Panc1 (cell line): ENCODE measurements around the gene VAMP5. TPM values are rescaled to one million over a fixed set of nuclear protein-coding genes. Genes with fewer than 3 reads are reported as not detected.
"Not testable (repeated sequence)": the region's sequence is repeated elsewhere in the genome, so short reads cannot be mapped to it uniquely, and the experiment has no call there.

ENCODE experiments used
- ATAC-seq: fragments of 200-7000 bp; cut with Tn5 transposase; 2 replicates; pipeline ENCODE4 v1.9.1; 2020; ENCODE audit warnings: mild to moderate bottlenecking, moderate library complexity
- BruUV-seq: library from RNA; stranded (reverse); fragments of 400-500 nt; replicated peaks from 2 replicates; lab custom pipeline; 2021; lab: Mats Ljungman, UMichigan
- CTCF ChIA-PET: fragments of 300-600 bp; sonication (Branson Sonifier 250); formaldehyde crosslinking; loops from one replicate; lab custom pipeline; 2022; ENCODE audit warnings: antibody characterized with exemption; lab: Charles Lee
- POLR2A ChIA-PET: fragments of 300-600 bp; sonication (Branson Sonifier 250); formaldehyde crosslinking; loops from one replicate; lab custom pipeline; 2022; ENCODE audit warnings: antibody characterized with exemption; lab: Charles Lee
- DNase-seq: peaks from one replicate; pipeline ENCODE4 v3.0.0-alpha.2; 2010; ENCODE audit warnings: low read depth, low spot score
- H3K27ac ChIP-seq: 2 replicates; pipeline ENCODE4 v1.5.1; 2011; ENCODE audit warnings: mild to moderate bottlenecking, low read length, inconsistent platforms
- H3K27me3 ChIP-seq: fragments of 200-500 bp; sonication (Bioruptor generic); 2 replicates; pipeline ENCODE4 v1.6.0; 2014; ENCODE audit warnings: low read length, inconsistent platforms; ENCODE audit not compliant: control insufficient read depth, insufficient read depth
- H3K36me3 ChIP-seq: fragments of 200-500 bp; sonication (Bioruptor generic); 2 replicates; pipeline ENCODE4 v1.5.1; 2014; ENCODE audit warnings: inconsistent platforms, mild to moderate bottlenecking, low read length, moderate library complexity; ENCODE audit not compliant: control insufficient read depth, insufficient read depth
- H3K4me1 ChIP-seq: 2 replicates; pipeline ENCODE4 v1.5.1; 2011; ENCODE audit warnings: inconsistent platforms, mild to moderate bottlenecking, low read length, moderate library complexity; ENCODE audit not compliant: control insufficient read depth, insufficient read depth
- H3K4me3 ChIP-seq, 2 experiments: 2 replicates each; pipeline ENCODE4 v1.5.1; 2011 to 2012; ENCODE audit warnings: low read depth in 2 of 2, low read length in 2 of 2, mild to moderate bottlenecking in 2 of 2, inconsistent platforms in 1 of 2, moderate library complexity in 1 of 2
- H3K9me3 ChIP-seq: fragments of 200-500 bp; sonication (Bioruptor generic); 2 replicates; pipeline ENCODE4 v1.5.1; 2014; ENCODE audit warnings: low read depth, mild to moderate bottlenecking, inconsistent platforms, low read length, moderate library complexity; ENCODE audit not compliant: control insufficient read depth, insufficient read depth
- POLR2AphosphoS5 ChIP-seq: IDR thresholded peaks from 2 replicates; pipeline ENCODE4 v1.6.1; 2012; ENCODE audit warnings: mild to moderate bottlenecking, low read depth, low read length, moderate library complexity
- SIN3A ChIP-seq: IDR thresholded peaks from 2 replicates; pipeline ENCODE4 v1.6.1; 2012; ENCODE audit warnings: low read depth, mild to moderate bottlenecking, low read length, moderate library complexity, borderline replicate concordance; ENCODE audit not compliant: insufficient read depth
- TCF7L2 ChIP-seq: IDR thresholded peaks from 2 replicates; pipeline ENCODE4 v1.6.1; 2011; ENCODE audit warnings: mild to moderate bottlenecking, low read depth, low read length, inconsistent platforms
- in situ Hi-C: cut with HindIII; loops from 2 replicates; pipeline ENCODE4 v1.10.0; 2016; ENCODE audit warnings: low sequenced_read_pairs, low pct_unique_long_range_greater_than_20kb
- intact Hi-C: fragments of 100-400 bp; cut with micrococcal nuclease; formaldehyde crosslinking; loops from one replicate; pipeline ENCODE4 v1.10.0; 2022; ENCODE audit not compliant: unreplicated experiment
- total RNA-seq: library from RNA; stranded (reverse); gene quantifications from one replicate; pipeline ENCODE4 v1.2.1, GENCODE V29; 2021; ENCODE audit not compliant: unreplicated experiment
- TF ChIP-seq, protein P1 (sequence below): fragments of 450-650 bp; IDR thresholded peaks from 2 replicates; pipeline ENCODE4 v1.5.1; 2017; ENCODE audit warnings: mild to moderate bottlenecking
- TF ChIP-seq, protein P2 (sequence below), 2 experiments: IDR thresholded peaks; 2 replicates each; pipeline ENCODE4 v1.6.1; 2011 to 2012; ENCODE audit warnings: low read depth in 2 of 2, control low read depth in 1 of 2, low read length in 1 of 2, mild to moderate bottlenecking in 1 of 2, moderate library complexity in 1 of 2; ENCODE audit not compliant: insufficient read depth in 1 of 2

The VAMP5 gene
- total RNA-seq, 1 experiment from 2014 or later, result 21.3 TPM

DNA sequence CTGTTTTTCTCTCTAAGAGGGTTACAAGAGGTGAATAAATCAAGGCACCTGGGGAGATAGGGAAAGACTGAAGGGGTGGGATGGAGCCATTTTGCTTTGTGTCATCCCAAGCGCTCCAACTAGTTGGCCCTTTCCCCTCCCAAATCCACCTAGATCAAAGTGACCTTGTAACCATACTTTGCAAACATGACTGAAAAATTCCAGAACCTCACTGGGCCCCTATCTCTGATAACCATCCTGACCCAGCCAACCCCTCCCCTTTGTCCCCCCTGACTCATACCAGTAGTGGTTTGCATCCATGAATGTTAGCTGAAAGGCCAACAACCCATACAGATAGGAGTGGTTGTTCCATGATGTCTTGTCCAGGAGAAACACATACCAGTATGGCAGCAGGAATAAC, 26.1 kb upstream of the VAMP5 start:
- no peak for ATAC-seq
- ChIA-PET CTCF (no interaction called here), POLR2A (no interaction called here)
- Histone ChIP-seq H3K4me1 (peaks cover 6% of the 10 kb centered on the region; the same call in 1 of the 2 replicates), H3K27me3 (no peaks in the 10 kb centered on the region), H3K4me3 (no peak overlapping the region), H3K27ac (no peak overlapping the region), H3K36me3 (peaks cover 6% of the 10 kb centered on the region; the same call in 1 of the 2 replicates), H3K9me3 (no peaks in the 10 kb centered on the region)
- TF ChIP-seq, protein P1, sequence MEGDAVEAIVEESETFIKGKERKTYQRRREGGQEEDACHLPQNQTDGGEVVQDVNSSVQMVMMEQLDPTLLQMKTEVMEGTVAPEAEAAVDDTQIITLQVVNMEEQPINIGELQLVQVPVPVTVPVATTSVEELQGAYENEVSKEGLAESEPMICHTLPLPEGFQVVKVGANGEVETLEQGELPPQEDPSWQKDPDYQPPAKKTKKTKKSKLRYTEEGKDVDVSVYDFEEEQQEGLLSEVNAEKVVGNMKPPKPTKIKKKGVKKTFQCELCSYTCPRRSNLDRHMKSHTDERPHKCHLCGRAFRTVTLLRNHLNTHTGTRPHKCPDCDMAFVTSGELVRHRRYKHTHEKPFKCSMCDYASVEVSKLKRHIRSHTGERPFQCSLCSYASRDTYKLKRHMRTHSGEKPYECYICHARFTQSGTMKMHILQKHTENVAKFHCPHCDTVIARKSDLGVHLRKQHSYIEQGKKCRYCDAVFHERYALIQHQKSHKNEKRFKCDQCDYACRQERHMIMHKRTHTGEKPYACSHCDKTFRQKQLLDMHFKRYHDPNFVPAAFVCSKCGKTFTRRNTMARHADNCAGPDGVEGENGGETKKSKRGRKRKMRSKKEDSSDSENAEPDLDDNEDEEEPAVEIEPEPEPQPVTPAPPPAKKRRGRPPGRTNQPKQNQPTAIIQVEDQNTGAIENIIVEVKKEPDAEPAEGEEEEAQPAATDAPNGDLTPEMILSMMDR, result no peak
- TF ChIP-seq TCF7L2 (no peak), POLR2AphosphoS5 (no peak), SIN3A (no peak)
- TF ChIP-seq, protein P2, sequence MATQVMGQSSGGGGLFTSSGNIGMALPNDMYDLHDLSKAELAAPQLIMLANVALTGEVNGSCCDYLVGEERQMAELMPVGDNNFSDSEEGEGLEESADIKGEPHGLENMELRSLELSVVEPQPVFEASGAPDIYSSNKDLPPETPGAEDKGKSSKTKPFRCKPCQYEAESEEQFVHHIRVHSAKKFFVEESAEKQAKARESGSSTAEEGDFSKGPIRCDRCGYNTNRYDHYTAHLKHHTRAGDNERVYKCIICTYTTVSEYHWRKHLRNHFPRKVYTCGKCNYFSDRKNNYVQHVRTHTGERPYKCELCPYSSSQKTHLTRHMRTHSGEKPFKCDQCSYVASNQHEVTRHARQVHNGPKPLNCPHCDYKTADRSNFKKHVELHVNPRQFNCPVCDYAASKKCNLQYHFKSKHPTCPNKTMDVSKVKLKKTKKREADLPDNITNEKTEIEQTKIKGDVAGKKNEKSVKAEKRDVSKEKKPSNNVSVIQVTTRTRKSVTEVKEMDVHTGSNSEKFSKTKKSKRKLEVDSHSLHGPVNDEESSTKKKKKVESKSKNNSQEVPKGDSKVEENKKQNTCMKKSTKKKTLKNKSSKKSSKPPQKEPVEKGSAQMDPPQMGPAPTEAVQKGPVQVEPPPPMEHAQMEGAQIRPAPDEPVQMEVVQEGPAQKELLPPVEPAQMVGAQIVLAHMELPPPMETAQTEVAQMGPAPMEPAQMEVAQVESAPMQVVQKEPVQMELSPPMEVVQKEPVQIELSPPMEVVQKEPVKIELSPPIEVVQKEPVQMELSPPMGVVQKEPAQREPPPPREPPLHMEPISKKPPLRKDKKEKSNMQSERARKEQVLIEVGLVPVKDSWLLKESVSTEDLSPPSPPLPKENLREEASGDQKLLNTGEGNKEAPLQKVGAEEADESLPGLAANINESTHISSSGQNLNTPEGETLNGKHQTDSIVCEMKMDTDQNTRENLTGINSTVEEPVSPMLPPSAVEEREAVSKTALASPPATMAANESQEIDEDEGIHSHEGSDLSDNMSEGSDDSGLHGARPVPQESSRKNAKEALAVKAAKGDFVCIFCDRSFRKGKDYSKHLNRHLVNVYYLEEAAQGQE (IDR thresholded peaks at IDR 0.05; ENCODE audit: insufficient read depth in 1 of 2, low read depth in 2 of 2, low read length in 1 of 2), result no peak
- in situ Hi-C loops (no loop called here), intact Hi-C loops (no loop called here)
- BruUV-seq, result no TSS peak
- no peak for DNase-seq

DNA sequence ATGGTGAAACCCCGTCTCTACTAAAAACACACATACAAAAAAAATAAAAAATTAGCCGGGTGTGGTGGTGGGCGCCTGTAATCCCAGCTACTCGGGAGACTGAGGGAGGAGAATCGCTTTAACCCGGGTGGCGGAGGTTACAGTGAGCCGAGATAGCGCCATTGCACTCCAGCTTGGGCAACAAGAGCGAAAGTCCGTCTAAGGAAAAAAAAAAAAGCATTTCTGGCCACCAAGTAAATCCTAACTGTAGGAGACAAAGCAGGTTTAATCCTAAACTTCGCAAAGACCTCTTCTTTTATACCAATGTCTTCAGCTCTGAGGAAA, 23.9 kb upstream of the VAMP5 start:
- in situ Hi-C loops, ATAC-seq, H3K36me3 ChIP-seq, CTCF ChIA-PET, DNase-seq, H3K4me1 ChIP-seq, BruUV-seq, H3K27me3 ChIP-seq, H3K9me3 ChIP-seq: not testable (repeated sequence)
- POLR2A ChIA-PET, result interaction anchor here (0.6 kb wide), 1 partner anchor 11 kb away, joined by 3 read pairs; no protein-coding TSS in a partner anchor
- peak overlapping the region; percentile 71 to 95 for H3K4me3 ChIP-seq
- H3K27ac ChIP-seq, result peak overlapping the region; percentile 73
- intact Hi-C loops, result loop anchor here (2.0 kb wide), 1 partner anchor 48 kb away; no protein-coding TSS in a partner anchor

DNA sequence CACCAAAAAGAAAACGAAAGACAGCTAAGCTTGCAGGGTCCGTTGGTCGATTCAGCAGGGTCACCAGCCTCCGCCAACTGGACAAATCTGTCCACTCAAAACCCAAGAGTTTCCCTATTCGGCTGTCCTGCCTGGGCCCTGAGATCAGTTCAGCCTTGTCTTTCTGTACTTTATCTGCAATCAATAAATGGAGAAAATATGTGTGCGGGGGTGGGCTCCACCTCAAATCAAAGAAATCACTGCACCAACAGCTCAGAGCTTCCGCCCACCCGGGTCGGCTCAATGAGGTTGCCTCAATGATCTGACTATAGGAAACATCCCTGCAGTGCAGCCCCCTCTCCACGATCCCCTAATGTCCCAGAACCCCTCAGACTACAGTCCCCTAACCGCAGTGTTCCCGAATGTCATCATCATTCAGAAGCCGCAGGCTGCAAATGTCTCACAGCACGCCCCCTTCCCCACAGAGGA, 23.4 kb upstream of the VAMP5 start:
- POLR2A ChIA-PET, result interaction anchor here (0.6 to 0.7 kb wide), 3 partner anchors 11 to 503 kb away, joined by 3 to 13 read pairs (median 8); no protein-coding TSS in a partner anchor
- in situ Hi-C loops (no loop called here), intact Hi-C loops (loop anchor here (2.0 kb wide), 1 partner anchor 48 kb away; no protein-coding TSS in a partner anchor)
- ATAC-seq (no peak; the same call in 1 of the 2 replicates), DNase-seq (no peak)
- H3K36me3 ChIP-seq, result peaks cover 4% of the 10 kb centered on the region; the same call in 1 of the 2 replicates
- H3K27ac ChIP-seq, result peak overlapping the region; percentile 73
- BruUV-seq, result no TSS peak
- CTCF ChIA-PET, result interaction anchor here (0.6 to 0.7 kb wide), 2 partner anchors 40 to 140 kb away, joined by 6 to 9 read pairs; no protein-coding TSS in a partner anchor
- peak overlapping the region; percentile 71 to 95 for H3K4me3 ChIP-seq
- no peaks in the 10 kb centered on the region for H3K27me3 ChIP-seq
- TF ChIP-seq POLR2AphosphoS5 (no peak), TCF7L2 (no peak), SIN3A (no peak)
- TF ChIP-seq, protein P1, result no peak
- TF ChIP-seq, protein P2 (IDR thresholded peaks at IDR 0.05; ENCODE audit: insufficient read depth in 1 of 2, low read depth in 2 of 2, low read length in 1 of 2), result no peak
- H3K4me1 ChIP-seq, result peaks cover 6% of the 10 kb centered on the region; the same call in 1 of the 2 replicates
- no peaks in the 10 kb centered on the region for H3K9me3 ChIP-seq
